ENCODE results near the gene TSSK2.

The TSSK2 gene

GRCh38 chr22:19103880-19104821 lies 27.0 kb upstream of the TSSK2 start:
- in situ Hi-C loops (cut with MboI; ENCODE audit: low pct_unique_long_range_greater_than_20kb, low sequenced_read_pairs) = no loop called here

GRCh38 chr22:19105456-19105855 lies 25.7 kb upstream of the TSSK2 start:
- DNase-seq = no peak
- in situ Hi-C loops (cut with MboI; ENCODE audit: low pct_unique_long_range_greater_than_20kb, low sequenced_read_pairs) = no loop called here

More at GRCh38 chr22:19103880-19104821, 27.0 kb upstream of the TSSK2 start:
- no peak for DNase-seq

GRCh38 chr22:19105867-19106802 lies 25.0 kb upstream of the TSSK2 start:
- in situ Hi-C loops (cut with MboI; ENCODE audit: low pct_unique_long_range_greater_than_20kb, low sequenced_read_pairs) = no loop called here
- peak; percentile 31 for DNase-seq

- in situ Hi-C loops (cut with MboI; ENCODE audit: low pct_unique_long_range_greater_than_20kb, low sequenced_read_pairs) = no loop called here
- DNase-seq = no peak
These were observed 24.0 kb upstream of the TSSK2 start for GRCh38 chr22:19106886-19107729.

GRCh38 chr22:19107730-19108074 lies 23.4 kb upstream of the TSSK2 start:
- DNase-seq = no peak
- in situ Hi-C loops (cut with MboI; ENCODE audit: low pct_unique_long_range_greater_than_20kb, low sequenced_read_pairs) = no loop called here

- in situ Hi-C loops (cut with MboI; ENCODE audit: low pct_unique_long_range_greater_than_20kb, low sequenced_read_pairs) = no loop called here
- DNase-seq = no peak
These were observed 22.3 kb upstream of the TSSK2 start for GRCh38 chr22:19108807-19109197.

- in situ Hi-C loops (cut with MboI; ENCODE audit: low pct_unique_long_range_greater_than_20kb, low sequenced_read_pairs) = no loop called here
- peak; percentile 90 for DNase-seq
These were observed 21.7 kb upstream of the TSSK2 start for GRCh38 chr22:19109198-19110063.

GRCh38 chr22:19110064-19110458 lies 21.0 kb upstream of the TSSK2 start:
- DNase-seq = no peak

GRCh38 chr22:19110646-19111045 lies 20.5 kb upstream of the TSSK2 start:
- in situ Hi-C loops (cut with MboI; ENCODE audit: low pct_unique_long_range_greater_than_20kb, low sequenced_read_pairs) = no loop called here
- no peak for DNase-seq

More at GRCh38 chr22:19110064-19110458, 21.0 kb upstream of the TSSK2 start:
- in situ Hi-C loops (cut with MboI; ENCODE audit: low pct_unique_long_range_greater_than_20kb, low sequenced_read_pairs) = no loop called here

GRCh38 chr22:19111140-19111539 lies 20.0 kb upstream of the TSSK2 start:
- no peak for DNase-seq
- in situ Hi-C loops (cut with MboI; ENCODE audit: low pct_unique_long_range_greater_than_20kb, low sequenced_read_pairs) = no loop called here

- no peak for DNase-seq
- in situ Hi-C loops (cut with MboI; ENCODE audit: low pct_unique_long_range_greater_than_20kb, low sequenced_read_pairs) = no loop called here
These were observed 19.5 kb upstream of the TSSK2 start for GRCh38 chr22:19111584-19111983.

- in situ Hi-C loops (cut with MboI; ENCODE audit: low pct_unique_long_range_greater_than_20kb, low sequenced_read_pairs) = no loop called here
- no peak for DNase-seq
These were observed 17.7 kb upstream of the TSSK2 start for GRCh38 chr22:19113429-19113828.

- in situ Hi-C loops (cut with MboI; ENCODE audit: low pct_unique_long_range_greater_than_20kb, low sequenced_read_pairs) = no loop called here
- DNase-seq = no peak
These were observed 16.0 kb upstream of the TSSK2 start for GRCh38 chr22:19114984-19115552.

GRCh38 chr22:19115628-19116027 lies 15.5 kb upstream of the TSSK2 start:
- in situ Hi-C loops (cut with MboI; ENCODE audit: low pct_unique_long_range_greater_than_20kb, low sequenced_read_pairs) = no loop called here
- no peak for DNase-seq

GRCh38 chr22:19117111-19117512 lies 14.0 kb upstream of the TSSK2 start:
- in situ Hi-C loops (cut with MboI; ENCODE audit: low pct_unique_long_range_greater_than_20kb, low sequenced_read_pairs) = no loop called here
- DNase-seq = no peak

- no peak for DNase-seq
These were observed 12.7 kb upstream of the TSSK2 start for GRCh38 chr22:19118329-19118880.

GRCh38 chr22:19119949-19120348 lies 11.2 kb upstream of the TSSK2 start:
- DNase-seq = no peak
- in situ Hi-C loops (cut with MboI; ENCODE audit: low pct_unique_long_range_greater_than_20kb, low sequenced_read_pairs) = no loop called here

More at GRCh38 chr22:19118329-19118880, 12.7 kb upstream of the TSSK2 start:
- in situ Hi-C loops (cut with MboI; ENCODE audit: low pct_unique_long_range_greater_than_20kb, low sequenced_read_pairs) = no loop called here
